Panc1 (cell line): ENCODE data around the gene HABP4. TPM values are rescaled to one million over a fixed set of nuclear protein-coding genes. Genes with fewer than 3 reads are reported as not detected.

Experiments
- ATAC-seq: fragments of 200-7000 bp; cut with Tn5 transposase; 2 replicates; pipeline ENCODE4 v1.9.1; 2020; ENCODE audit warnings: mild to moderate bottlenecking, moderate library complexity
- BruUV-seq: library from RNA; stranded (reverse); fragments of 400-500 nt; replicated peaks from 2 replicates; lab custom pipeline; 2021; lab: Mats Ljungman, UMichigan
- CTCF ChIA-PET: fragments of 300-600 bp; sonication (Branson Sonifier 250); formaldehyde crosslinking; loops from one replicate; lab custom pipeline; 2022; ENCODE audit warnings: antibody characterized with exemption; lab: Charles Lee
- POLR2A ChIA-PET: fragments of 300-600 bp; sonication (Branson Sonifier 250); formaldehyde crosslinking; loops from one replicate; lab custom pipeline; 2022; ENCODE audit warnings: antibody characterized with exemption; lab: Charles Lee
- DNase-seq: peaks from one replicate; pipeline ENCODE4 v3.0.0-alpha.2; 2010; ENCODE audit warnings: low read depth, low spot score
- H3K27ac ChIP-seq: 2 replicates; pipeline ENCODE4 v1.5.1; 2011; ENCODE audit warnings: mild to moderate bottlenecking, low read length, inconsistent platforms
- H3K27me3 ChIP-seq: fragments of 200-500 bp; sonication (Bioruptor generic); 2 replicates; pipeline ENCODE4 v1.6.0; 2014; ENCODE audit warnings: low read length, inconsistent platforms; ENCODE audit not compliant: control insufficient read depth, insufficient read depth
- H3K36me3 ChIP-seq: fragments of 200-500 bp; sonication (Bioruptor generic); 2 replicates; pipeline ENCODE4 v1.5.1; 2014; ENCODE audit warnings: inconsistent platforms, mild to moderate bottlenecking, low read length, moderate library complexity; ENCODE audit not compliant: control insufficient read depth, insufficient read depth
- H3K4me1 ChIP-seq: 2 replicates; pipeline ENCODE4 v1.5.1; 2011; ENCODE audit warnings: inconsistent platforms, mild to moderate bottlenecking, low read length, moderate library complexity; ENCODE audit not compliant: control insufficient read depth, insufficient read depth
- H3K4me3 ChIP-seq, 2 experiments: 2 replicates each; pipeline ENCODE4 v1.5.1; 2011 to 2012; ENCODE audit warnings: low read depth in 2 of 2, low read length in 2 of 2, mild to moderate bottlenecking in 2 of 2, inconsistent platforms in 1 of 2, moderate library complexity in 1 of 2
- H3K9me3 ChIP-seq: fragments of 200-500 bp; sonication (Bioruptor generic); 2 replicates; pipeline ENCODE4 v1.5.1; 2014; ENCODE audit warnings: low read depth, mild to moderate bottlenecking, inconsistent platforms, low read length, moderate library complexity; ENCODE audit not compliant: control insufficient read depth, insufficient read depth
- CTCF ChIP-seq: fragments of 450-650 bp; IDR thresholded peaks from 2 replicates; pipeline ENCODE4 v1.5.1; 2017; ENCODE audit warnings: mild to moderate bottlenecking
- POLR2AphosphoS5 ChIP-seq: IDR thresholded peaks from 2 replicates; pipeline ENCODE4 v1.6.1; 2012; ENCODE audit warnings: mild to moderate bottlenecking, low read depth, low read length, moderate library complexity
- REST ChIP-seq, 2 experiments: IDR thresholded peaks; 2 replicates each; pipeline ENCODE4 v1.6.1; 2011 to 2012; ENCODE audit warnings: low read depth in 2 of 2, control low read depth in 1 of 2, low read length in 1 of 2, mild to moderate bottlenecking in 1 of 2, moderate library complexity in 1 of 2; ENCODE audit not compliant: insufficient read depth in 1 of 2
- SIN3A ChIP-seq: IDR thresholded peaks from 2 replicates; pipeline ENCODE4 v1.6.1; 2012; ENCODE audit warnings: low read depth, mild to moderate bottlenecking, low read length, moderate library complexity, borderline replicate concordance; ENCODE audit not compliant: insufficient read depth
- TCF7L2 ChIP-seq: IDR thresholded peaks from 2 replicates; pipeline ENCODE4 v1.6.1; 2011; ENCODE audit warnings: mild to moderate bottlenecking, low read depth, low read length, inconsistent platforms
- in situ Hi-C: cut with HindIII; loops from 2 replicates; pipeline ENCODE4 v1.10.0; 2016; ENCODE audit warnings: low sequenced_read_pairs, low pct_unique_long_range_greater_than_20kb
- intact Hi-C: fragments of 100-400 bp; cut with micrococcal nuclease; formaldehyde crosslinking; loops from one replicate; pipeline ENCODE4 v1.10.0; 2022; ENCODE audit not compliant: unreplicated experiment
- total RNA-seq: library from RNA; stranded (reverse); gene quantifications from one replicate; pipeline ENCODE4 v1.2.1, GENCODE V29; 2021; ENCODE audit not compliant: unreplicated experiment

The HABP4 gene
- total RNA-seq, 1 experiment from 2014 or later = 32.3 TPM

GRCh38 chr9:96447406-96447805 lies 2.6 kb upstream of the HABP4 start:
- intact Hi-C loops = no loop called here

GRCh38 chr9:96448546-96449170 lies 1.3 kb upstream of the HABP4 start:
- intact Hi-C loops (no loop called here), in situ Hi-C loops (no loop called here)
- Histone ChIP-seq H3K4me1 (peaks cover 12% of the 10 kb centered on the region), H3K27ac (peak overlapping the region; percentile 69; the same call in 1 of the 2 replicates), H3K4me3 (no peak overlapping the region), H3K9me3 (no peaks in the 10 kb centered on the region), H3K27me3 (no peaks in the 10 kb centered on the region), H3K36me3 (no peaks in the 10 kb centered on the region; the same call in 1 of the 2 replicates)
- no TSS peak for BruUV-seq
- TF ChIP-seq REST (IDR thresholded peaks at IDR 0.05; ENCODE audit: insufficient read depth in 1 of 2, low read depth in 2 of 2, low read length in 1 of 2) = no peak
- no peak for TF ChIP-seq SIN3A
- no peak for TF ChIP-seq TCF7L2
- no peak for TF ChIP-seq CTCF
- TF ChIP-seq POLR2AphosphoS5 = no peak
- ATAC-seq (no peak), DNase-seq (no peak)
- ChIA-PET CTCF (no interaction called here), POLR2A (interaction anchor here (0.6 kb wide), 1 partner anchor 70 kb away, joined by 3 read pairs; no protein-coding TSS in a partner anchor)

More at GRCh38 chr9:96447406-96447805, 2.6 kb upstream of the HABP4 start:
- H3K27me3 ChIP-seq = no peaks in the 10 kb centered on the region
- POLR2A ChIA-PET = no interaction called here
- BruUV-seq = no TSS peak
- peaks cover 12% of the 10 kb centered on the region for H3K4me1 ChIP-seq
- in situ Hi-C loops = no loop called here
- ATAC-seq = no peak
- H3K27ac ChIP-seq = no peak overlapping the region
- no peak for DNase-seq
- CTCF ChIA-PET = no interaction called here
- TF ChIP-seq SIN3A = no peak
- no peak for TF ChIP-seq CTCF
- TF ChIP-seq TCF7L2 = no peak
- TF ChIP-seq REST (IDR thresholded peaks at IDR 0.05; ENCODE audit: insufficient read depth in 1 of 2, low read depth in 2 of 2, low read length in 1 of 2) = no peak
- TF ChIP-seq POLR2AphosphoS5 = no peak
- no peaks in the 10 kb centered on the region; the same call in 1 of the 2 replicates for H3K36me3 ChIP-seq
- H3K9me3 ChIP-seq = no peaks in the 10 kb centered on the region
- no peak overlapping the region for H3K4me3 ChIP-seq
